ENCODE measurements around the gene FGF5.

GRCh38 chr4:80220711-80221110 lies 45.8 kb upstream of the FGF5 start:
- TF ChIP-seq CTCF (IDR thresholded peaks at IDR 0.05; ENCODE audit: low read depth, low read length) (no peak), POLR2A (IDR thresholded peaks at IDR 0.05; ENCODE audit: extremely low read depth, insufficient read length) (no peak), MAX (IDR thresholded peaks at IDR 0.05; ENCODE audit: low read depth, low read length) (no peak), MYC (IDR thresholded peaks at IDR 0.05; ENCODE audit: low read depth, low read length) (no peak)
